HepG2 (cell line): ENCODE data around the gene ZNF273. TPM values are rescaled to one million over a fixed set of nuclear protein-coding genes. Genes with fewer than 3 reads are reported as not detected.
A peak's percentile ranks its signal among the peaks of the same experiment; 100 is the strongest.

Source experiments
- AHR ChIP-seq: IDR thresholded peaks from 2 replicates; pipeline ENCODE4 v1.6.1; 2018; ENCODE audit warnings: missing genetic modification reagents, missing compliant biosample characterization
- BCL6 ChIP-seq: IDR thresholded peaks from 2 replicates; pipeline ENCODE4 v1.6.1; 2016; ENCODE audit warnings: missing genetic modification reagents, missing compliant biosample characterization
- DNMT3B ChIP-seq: conservative IDR thresholded peaks from 2 replicates; pipeline ENCODE4 v1.6.1; 2016; ENCODE audit warnings: missing biosample characterization, control low read depth
- HOXA5 ChIP-seq: sonication (generic); formaldehyde crosslinking; IDR thresholded peaks from 2 replicates; pipeline ENCODE4 v1.4.0; 2020; ENCODE audit warnings: missing genetic modification reagents
- IKZF4 ChIP-seq: sonication (generic); formaldehyde crosslinking; IDR thresholded peaks from 2 replicates; pipeline ENCODE4 v1.5.1; 2020; ENCODE audit warnings: borderline replicate concordance, mild to moderate bottlenecking, low read depth, missing genetic modification reagents; ENCODE audit errors: not compliant biosample characterization
- KLF11 ChIP-seq: IDR thresholded peaks from 2 replicates; pipeline ENCODE4 v1.6.1; 2016; ENCODE audit warnings: missing compliant biosample characterization
- NFKB2 ChIP-seq: sonication (generic); formaldehyde crosslinking; IDR thresholded peaks from 2 replicates; pipeline ENCODE4 v1.4.0; 2020; ENCODE audit warnings: missing genetic modification reagents, borderline replicate concordance
- NR0B2 ChIP-seq: sonication (generic); formaldehyde crosslinking; IDR thresholded peaks from 2 replicates; pipeline ENCODE4 v1.4.0; 2020; ENCODE audit warnings: mild to moderate bottlenecking, missing genetic modification reagents
- PAWR ChIP-seq: sonication (generic); formaldehyde crosslinking; IDR thresholded peaks from 2 replicates; pipeline ENCODE4 v1.4.0; 2020; ENCODE audit warnings: missing genetic modification reagents, mild to moderate bottlenecking, borderline replicate concordance
- PAXIP1 ChIP-seq: sonication (generic); formaldehyde crosslinking; conservative IDR thresholded peaks from 2 replicates; pipeline ENCODE4 v1.4.0; 2020; ENCODE audit warnings: mild to moderate bottlenecking, missing genetic modification reagents, moderate library complexity
- SP1 ChIP-seq, 2 experiments: fragments of 450-650 bp in 1 of 2; sonication (generic) in 1 of 2; formaldehyde crosslinking in 1 of 2; IDR thresholded peaks; 2 replicates each; pipeline versions ENCODE4 v1.4.0 to v1.6.1; 2016 to 2020; ENCODE audit warnings: missing genetic modification reagents in 1 of 2
- U2AF2 ChIP-seq: fragments of 200-400 bp; formaldehyde crosslinking; IDR thresholded peaks from 2 replicates; pipeline ENCODE4 v1.6.1; 2017; ENCODE audit warnings: low read depth, mild to moderate bottlenecking, low read length
- ZFP90 ChIP-seq: sonication (generic); formaldehyde crosslinking; IDR thresholded peaks from 2 replicates; pipeline ENCODE4 v1.8.0; 2022; ENCODE audit warnings: missing genetic modification reagents, mild to moderate bottlenecking, inconsistent platforms, borderline replicate concordance
- ZNF138 ChIP-seq: sonication (generic); formaldehyde crosslinking; IDR thresholded peaks from 2 replicates; pipeline ENCODE4 v1.5.0; 2020; ENCODE audit warnings: mild to moderate bottlenecking, low read depth, missing genetic modification reagents
- ZNF24 ChIP-seq: fragments of 450-650 bp; IDR thresholded peaks from 2 replicates; pipeline ENCODE4 v1.6.1; 2017; ENCODE audit warnings: antibody characterized with exemption, mild to moderate bottlenecking
- ZNF317 ChIP-seq: sonication (generic); formaldehyde crosslinking; IDR thresholded peaks from 2 replicates; pipeline ENCODE4 v1.5.0; 2020; ENCODE audit warnings: mild to moderate bottlenecking, missing genetic modification reagents
- ZNF331 ChIP-seq: sonication (generic); formaldehyde crosslinking; IDR thresholded peaks from 2 replicates; pipeline ENCODE4 v1.4.0; 2020; ENCODE audit warnings: missing genetic modification reagents
- ZNF451 ChIP-seq: sonication (generic); formaldehyde crosslinking; IDR thresholded peaks from 2 replicates; pipeline ENCODE4 v1.5.0; 2020; ENCODE audit warnings: mild to moderate bottlenecking, missing genetic modification reagents
- ZNF512 ChIP-seq: sonication (generic); formaldehyde crosslinking; IDR thresholded peaks from 2 replicates; pipeline ENCODE4 v1.4.0; 2020; ENCODE audit warnings: mild to moderate bottlenecking, missing genetic modification reagents
- ZNF713 ChIP-seq: sonication (generic); formaldehyde crosslinking; IDR thresholded peaks from 2 replicates; pipeline ENCODE4 v1.4.0; 2020; ENCODE audit warnings: mild to moderate bottlenecking, missing genetic modification reagents
- ZNF724P ChIP-seq: sonication (generic); formaldehyde crosslinking; IDR thresholded peaks from 2 replicates; pipeline ENCODE4 v1.8.0; 2022; ENCODE audit warnings: missing genetic modification reagents, borderline replicate concordance
- polyA plus RNA-seq, 8 experiments: library from polyadenylated mRNA; depleted of rRNA in 3 of 8; stranded (reverse) in 7 of 8; unstranded in 1 of 8; fragments of >200 nt; fragmentation: Illumina TruSeq in 4 of 8; extraction: Trizol in 4 of 8; gene quantifications; 2 replicates each; pipeline versions ENCODE4 v1.2.1 to v1.2.3, GENCODE V29; 2011 to 2016; ENCODE audit warnings: low read depth in 4 of 8, missing spikeins in 1 of 8, mixed read lengths in 1 of 8; ENCODE audit not compliant: insufficient read depth in 1 of 8
- total RNA-seq, 5 experiments: library from RNA; depleted of rRNA; stranded (reverse); fragments of >200 nt; fragmentation: Illumina TruSeq; extraction: Trizol; gene quantifications; 2 replicates each; pipeline ENCODE4 v1.2.3, GENCODE V29; 2016; ENCODE audit warnings: low read depth in 1 of 5
- TF ChIP-seq, protein P1 (sequence below): sonication (generic); formaldehyde crosslinking; IDR thresholded peaks from 2 replicates; pipeline ENCODE4 v1.5.0; 2020; ENCODE audit warnings: mild to moderate bottlenecking, missing genetic modification reagents

The ZNF273 gene
- total and polyA plus RNA-seq, 2 of the 13 experiments (the other 11 are each of a cell fraction or from before 2014, with no cell fraction given), result 1.7 to 5.8 TPM

DNA sequence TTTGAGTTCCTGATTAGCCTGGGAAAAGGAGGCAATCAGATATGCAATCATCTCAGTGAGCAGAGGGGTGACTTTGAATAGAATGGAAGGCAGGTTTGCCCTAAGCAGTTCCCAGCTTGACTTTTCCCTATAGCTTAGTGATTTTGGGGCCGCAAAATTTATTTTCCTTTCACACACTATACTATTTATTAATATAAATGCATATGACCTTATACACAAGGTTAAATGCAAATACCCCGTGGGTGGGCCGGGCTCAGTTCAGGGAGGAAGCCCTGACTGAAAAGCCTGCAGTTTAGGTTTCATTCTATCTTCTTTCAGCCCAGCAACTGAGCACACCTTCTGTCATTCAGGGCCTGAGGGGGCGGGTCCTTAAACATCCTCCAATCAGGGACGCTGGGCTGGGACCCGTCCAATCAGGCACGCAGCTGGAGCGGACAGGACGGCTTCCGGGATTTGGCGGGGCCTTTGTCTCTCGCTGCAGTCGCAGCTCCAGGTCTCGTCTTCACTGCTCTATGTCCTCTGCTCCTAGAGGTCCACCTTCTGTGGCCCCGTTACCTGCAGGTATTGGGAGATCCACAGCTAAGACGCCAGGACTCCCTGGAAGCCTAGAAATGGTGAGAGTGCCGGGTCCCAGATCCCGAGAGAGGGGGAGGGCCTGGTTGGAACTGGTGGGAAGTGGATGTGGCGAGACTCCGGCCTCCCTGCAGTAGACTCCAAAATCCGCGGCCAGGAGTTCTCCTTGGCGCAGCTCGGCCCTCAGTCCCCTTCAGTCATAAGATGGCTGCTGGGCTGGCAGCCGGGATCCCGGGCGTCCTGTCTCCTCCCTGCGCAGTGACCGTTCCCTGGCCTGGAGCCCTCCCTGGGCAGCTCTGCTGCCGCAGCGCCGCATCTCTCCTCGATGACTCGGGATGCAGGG is at the start of gene ZNF273 (continued):
- TF ChIP-seq U2AF2 (no peak), ZNF317 (CRISPR knock-in tag) (no peak), SP1 (IDR thresholded peaks at IDR 0.05) (no peak), SP1 (CRISPR knock-in tag; IDR thresholded peaks at IDR 0.05) (no peak; the same call in 1 of the 2 replicates), ZFP90 (CRISPR knock-in tag) (0 out of 2 replicates have a peak, but pooled peaks have one; percentile 28), BCL6 (CRISPR knock-in tag) (no peak), ZNF138 (no peak), HOXA5 (CRISPR knock-in tag) (0 out of 2 replicates have a peak, but pooled peaks have one; percentile 44), NR0B2 (no peak), NFKB2 (CRISPR knock-in tag) (peak; percentile 47; the same call in 1 of the 2 replicates), PAXIP1 (CRISPR knock-in tag) (no peak), ZNF512 (CRISPR knock-in tag) (no peak), ZNF24 (no peak), IKZF4 (CRISPR knock-in tag) (no peak), PAWR (CRISPR knock-in tag) (no peak), KLF11 (CRISPR knock-in tag) (no peak), DNMT3B (CRISPR knock-in tag) (no peak), ZNF724P (CRISPR knock-in tag) (no peak), ZNF451 (CRISPR knock-in tag) (no peak), AHR (CRISPR knock-in tag) (no peak), ZNF713 (CRISPR knock-in tag) (no peak), ZNF331 (CRISPR knock-in tag) (no peak)
- TF ChIP-seq, protein P1, sequence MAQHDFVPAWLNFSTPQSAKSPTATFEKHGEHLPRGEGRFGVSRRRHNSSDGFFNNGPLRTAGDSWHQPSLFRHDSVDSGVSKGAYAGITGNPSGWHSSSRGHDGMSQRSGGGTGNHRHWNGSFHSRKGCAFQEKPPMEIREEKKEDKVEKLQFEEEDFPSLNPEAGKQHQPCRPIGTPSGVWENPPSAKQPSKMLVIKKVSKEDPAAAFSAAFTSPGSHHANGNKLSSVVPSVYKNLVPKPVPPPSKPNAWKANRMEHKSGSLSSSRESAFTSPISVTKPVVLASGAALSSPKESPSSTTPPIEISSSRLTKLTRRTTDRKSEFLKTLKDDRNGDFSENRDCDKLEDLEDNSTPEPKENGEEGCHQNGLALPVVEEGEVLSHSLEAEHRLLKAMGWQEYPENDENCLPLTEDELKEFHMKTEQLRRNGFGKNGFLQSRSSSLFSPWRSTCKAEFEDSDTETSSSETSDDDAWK (CRISPR knock-in tag), result no peak
